Measurements from ENCODE around the gene CD81.

DNA sequence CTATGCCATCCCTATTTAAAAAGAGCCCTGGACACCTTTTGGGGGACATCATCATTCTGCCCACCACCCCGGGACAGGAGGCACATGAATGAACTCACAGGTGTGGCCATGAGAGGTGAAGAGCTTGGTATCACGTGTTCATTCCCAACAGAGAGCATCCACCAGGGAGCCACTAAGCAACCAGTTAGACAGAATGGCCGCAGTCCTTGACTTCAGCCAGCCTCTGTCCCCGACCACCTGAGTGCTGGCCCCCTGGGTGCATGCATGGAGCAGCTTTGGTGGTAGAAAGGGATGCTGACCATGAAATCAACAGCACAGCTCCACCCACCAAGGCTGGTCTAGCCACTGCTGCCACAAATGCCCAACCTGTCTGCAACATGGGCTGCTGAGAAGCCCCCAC lies 31.1 kb upstream of the CD81 start:
- TF ChIP-seq, protein P1, sequence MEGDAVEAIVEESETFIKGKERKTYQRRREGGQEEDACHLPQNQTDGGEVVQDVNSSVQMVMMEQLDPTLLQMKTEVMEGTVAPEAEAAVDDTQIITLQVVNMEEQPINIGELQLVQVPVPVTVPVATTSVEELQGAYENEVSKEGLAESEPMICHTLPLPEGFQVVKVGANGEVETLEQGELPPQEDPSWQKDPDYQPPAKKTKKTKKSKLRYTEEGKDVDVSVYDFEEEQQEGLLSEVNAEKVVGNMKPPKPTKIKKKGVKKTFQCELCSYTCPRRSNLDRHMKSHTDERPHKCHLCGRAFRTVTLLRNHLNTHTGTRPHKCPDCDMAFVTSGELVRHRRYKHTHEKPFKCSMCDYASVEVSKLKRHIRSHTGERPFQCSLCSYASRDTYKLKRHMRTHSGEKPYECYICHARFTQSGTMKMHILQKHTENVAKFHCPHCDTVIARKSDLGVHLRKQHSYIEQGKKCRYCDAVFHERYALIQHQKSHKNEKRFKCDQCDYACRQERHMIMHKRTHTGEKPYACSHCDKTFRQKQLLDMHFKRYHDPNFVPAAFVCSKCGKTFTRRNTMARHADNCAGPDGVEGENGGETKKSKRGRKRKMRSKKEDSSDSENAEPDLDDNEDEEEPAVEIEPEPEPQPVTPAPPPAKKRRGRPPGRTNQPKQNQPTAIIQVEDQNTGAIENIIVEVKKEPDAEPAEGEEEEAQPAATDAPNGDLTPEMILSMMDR (IDR thresholded peaks at IDR 0.05), result no peak
- no peak for TF ChIP-seq POLR2A (IDR thresholded peaks at IDR 0.05)
